ENCODE measurements around the gene MAGEA10.
"Not testable (repeated sequence)": the region's sequence is repeated elsewhere in the genome, so short reads cannot be mapped to it uniquely, and the experiment has no call there.

DNA sequence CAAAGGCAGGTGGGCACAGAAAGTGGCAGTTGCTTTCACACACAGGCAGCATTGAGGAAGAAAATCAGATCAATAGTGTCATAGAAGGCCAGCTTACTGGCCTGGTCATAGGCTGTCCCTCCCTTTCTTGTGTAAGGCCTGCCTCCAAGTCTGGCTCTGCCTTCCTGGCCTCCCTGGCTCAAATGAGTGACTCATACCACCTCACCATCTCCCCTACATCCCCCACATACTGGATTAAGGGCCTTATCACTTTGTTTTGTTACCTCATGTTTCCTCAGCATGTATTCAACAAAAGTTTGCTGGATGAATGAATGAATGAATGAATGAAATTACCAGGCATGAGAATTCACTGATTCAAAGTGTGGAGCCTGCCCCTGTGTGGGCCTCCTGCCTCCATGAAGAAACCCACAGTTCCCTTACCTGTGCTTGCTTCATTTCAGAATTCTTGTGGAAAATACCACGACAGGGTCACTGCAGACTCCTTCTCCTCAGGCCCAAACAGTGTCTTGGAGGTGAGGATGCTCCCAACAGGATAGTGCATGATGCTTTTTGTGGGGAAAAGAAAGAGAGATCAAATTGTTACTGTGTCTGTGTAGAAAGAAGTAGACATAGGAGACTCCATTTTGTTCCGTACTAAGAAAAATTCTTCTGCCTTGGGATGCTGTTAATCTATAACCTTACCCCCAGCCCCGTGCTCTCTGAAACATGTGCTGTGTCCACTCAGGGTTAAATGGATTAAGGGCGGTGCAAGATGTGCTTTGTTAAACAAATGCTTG lies 9.1 kb downstream of the MAGEA10 start:
- TF ChIP-seq EZH2 (IDR thresholded peaks at IDR 0.05; ENCODE audit: low read depth, unreplicated experiment); CTCF (conservative IDR thresholded peaks at IDR 0.05; ENCODE audit: low read depth in 2 of 2); POLR2AphosphoS5 (IDR thresholded peaks at IDR 0.05; ENCODE audit: low read depth); REST (IDR thresholded peaks at IDR 0.05; ENCODE audit: unreplicated experiment); ETS1 (IDR thresholded peaks at IDR 0.05); CREB1 (CRISPR knock-in tag; IDR thresholded peaks at IDR 0.05; ENCODE audit: low read depth); EZH2phosphoT487 (IDR thresholded peaks at IDR 0.05; ENCODE audit: unreplicated experiment): not testable (repeated sequence)

All from GM23338 (cell line).